A549 (cell line): Measurements from ENCODE around the gene PLXNA1.

Experiments
- EP300 ChIP-seq, 2 experiments: fragments of >200 bp; sonication (Bioruptor Twin); formaldehyde crosslinking; IDR thresholded peaks; 2 replicates in 1 of 2; 3 replicates in 1 of 2; pipeline ENCODE4 v1.6.1; 2016 to 2017
- ESRRA ChIP-seq: fragments of 150-350 bp; IDR thresholded peaks from 2 replicates; pipeline ENCODE4 v1.6.1; 2014; ENCODE audit warnings: mild to moderate bottlenecking, low read length, borderline replicate concordance
- FOSL2 ChIP-seq, 2 experiments: fragments of 450-650 bp in 1 of 2; fragments of >200 bp in 1 of 2; sonication (Bioruptor Twin) in 1 of 2; formaldehyde crosslinking; IDR thresholded peaks; 2 replicates each; pipeline versions ENCODE4 v1.5.0 to v1.6.1; 2016 to 2020; ENCODE audit warnings: mild to moderate bottlenecking in 1 of 2, moderate library complexity in 1 of 2
- HOXA7 ChIP-seq: fragments of 250-450 bp; sonication (Bioruptor Pico); IDR thresholded peaks from 2 replicates; pipeline ENCODE4 v1.5.0; 2020; ENCODE audit warnings: mild to moderate bottlenecking, moderate library complexity
- TF ChIP-seq, protein P1 (sequence below): fragments of 250-450 bp; sonication (Bioruptor Pico); IDR thresholded peaks from 2 replicates; pipeline ENCODE4 v1.5.0; 2021; ENCODE audit warnings: mild to moderate bottlenecking, moderate library complexity, borderline replicate concordance
- TF ChIP-seq, protein P2 (sequence below): fragments of >200 bp; sonication (Bioruptor Twin); formaldehyde crosslinking; IDR thresholded peaks from 3 replicates; pipeline ENCODE4 v1.5.1; 2016

DNA sequence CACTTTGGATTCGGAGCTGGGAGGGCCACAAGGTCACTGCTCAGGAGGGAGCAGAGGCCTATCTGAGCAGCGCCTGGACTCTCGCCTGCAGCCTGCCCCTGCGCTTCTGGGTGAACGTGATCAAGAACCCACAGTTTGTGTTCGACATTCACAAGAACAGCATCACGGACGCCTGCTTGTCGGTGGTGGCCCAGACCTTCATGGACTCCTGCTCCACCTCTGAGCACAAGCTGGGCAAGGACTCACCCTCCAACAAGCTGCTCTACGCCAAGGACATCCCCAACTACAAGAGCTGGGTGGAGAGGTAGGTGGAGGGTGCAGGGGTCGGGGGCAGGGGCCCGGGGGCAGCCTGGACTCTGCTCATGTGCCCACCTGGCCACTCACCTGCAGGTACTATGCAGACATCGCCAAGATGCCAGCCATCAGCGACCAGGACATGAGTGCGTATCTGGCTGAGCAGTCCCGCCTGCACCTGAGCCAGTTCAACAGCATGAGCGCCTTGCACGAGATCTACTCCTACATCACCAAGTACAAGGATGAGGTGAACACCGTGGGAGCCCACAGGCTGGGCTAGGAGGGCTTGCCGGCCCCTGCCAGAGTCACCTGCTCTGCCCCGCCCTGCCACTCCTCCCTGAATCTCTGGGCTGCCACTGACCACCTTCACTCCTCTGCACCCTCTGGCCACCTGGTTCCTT lies 49.5 kb downstream of the PLXNA1 start:
- TF ChIP-seq HOXA7 (no peak), EP300 (IDR thresholded peaks at IDR 0.05) (no peak), FOSL2 (IDR thresholded peaks at IDR 0.05) (no peak), FOSL2 (CRISPR knock-in tag; IDR thresholded peaks at IDR 0.05) (no peak), ESRRA (no peak)
- TF ChIP-seq, protein P1, sequence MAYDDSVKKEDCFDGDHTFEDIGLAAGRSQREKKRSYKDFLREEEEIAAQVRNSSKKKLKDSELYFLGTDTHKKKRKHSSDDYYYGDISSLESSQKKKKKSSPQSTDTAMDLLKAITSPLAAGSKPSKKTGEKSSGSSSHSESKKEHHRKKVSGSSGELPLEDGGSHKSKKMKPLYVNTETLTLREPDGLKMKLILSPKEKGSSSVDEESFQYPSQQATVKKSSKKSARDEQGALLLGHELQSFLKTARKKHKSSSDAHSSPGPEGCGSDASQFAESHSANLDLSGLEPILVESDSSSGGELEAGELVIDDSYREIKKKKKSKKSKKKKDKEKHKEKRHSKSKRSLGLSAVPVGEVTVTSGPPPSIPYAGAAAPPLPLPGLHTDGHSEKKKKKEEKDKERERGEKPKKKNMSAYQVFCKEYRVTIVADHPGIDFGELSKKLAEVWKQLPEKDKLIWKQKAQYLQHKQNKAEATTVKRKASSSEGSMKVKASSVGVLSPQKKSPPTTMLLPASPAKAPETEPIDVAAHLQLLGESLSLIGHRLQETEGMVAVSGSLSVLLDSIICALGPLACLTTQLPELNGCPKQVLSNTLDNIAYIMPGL = no peak
- TF ChIP-seq, protein P2, sequence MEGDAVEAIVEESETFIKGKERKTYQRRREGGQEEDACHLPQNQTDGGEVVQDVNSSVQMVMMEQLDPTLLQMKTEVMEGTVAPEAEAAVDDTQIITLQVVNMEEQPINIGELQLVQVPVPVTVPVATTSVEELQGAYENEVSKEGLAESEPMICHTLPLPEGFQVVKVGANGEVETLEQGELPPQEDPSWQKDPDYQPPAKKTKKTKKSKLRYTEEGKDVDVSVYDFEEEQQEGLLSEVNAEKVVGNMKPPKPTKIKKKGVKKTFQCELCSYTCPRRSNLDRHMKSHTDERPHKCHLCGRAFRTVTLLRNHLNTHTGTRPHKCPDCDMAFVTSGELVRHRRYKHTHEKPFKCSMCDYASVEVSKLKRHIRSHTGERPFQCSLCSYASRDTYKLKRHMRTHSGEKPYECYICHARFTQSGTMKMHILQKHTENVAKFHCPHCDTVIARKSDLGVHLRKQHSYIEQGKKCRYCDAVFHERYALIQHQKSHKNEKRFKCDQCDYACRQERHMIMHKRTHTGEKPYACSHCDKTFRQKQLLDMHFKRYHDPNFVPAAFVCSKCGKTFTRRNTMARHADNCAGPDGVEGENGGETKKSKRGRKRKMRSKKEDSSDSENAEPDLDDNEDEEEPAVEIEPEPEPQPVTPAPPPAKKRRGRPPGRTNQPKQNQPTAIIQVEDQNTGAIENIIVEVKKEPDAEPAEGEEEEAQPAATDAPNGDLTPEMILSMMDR = no peak
